Spinal cord (tissue), 10 donors: ENCODE measurements around the gene ADORA2A. TPM values are rescaled to one million over a fixed set of nuclear protein-coding genes. Genes with fewer than 3 reads are reported as not detected.
A peak's percentile ranks its signal among the peaks of the same experiment; 100 is the strongest.

Source experiments
- DNase-seq, 6 donors: peaks; one replicate each; pipeline versions ENCODE4 v3.0.0 to v3.0.0-alpha.2; 2013 to 2015; ENCODE audit warnings: low spot score in 6 of 6, low read depth in 4 of 6
- H3K27ac ChIP-seq: one replicate; pipeline ENCODE4 v1.5.1; 2013; ENCODE audit warnings: low read depth, low read length, control low read depth
- H3K27me3 ChIP-seq: one replicate; pipeline ENCODE4 v1.6.1; 2013; ENCODE audit warnings: low read length; ENCODE audit not compliant: control insufficient read depth, insufficient read depth
- H3K36me3 ChIP-seq: one replicate; pipeline ENCODE4 v1.6.1; 2013; ENCODE audit warnings: low read length; ENCODE audit not compliant: control insufficient read depth, insufficient read depth
- H3K4me1 ChIP-seq: one replicate; pipeline ENCODE4 v1.6.1; 2013; ENCODE audit warnings: low read length; ENCODE audit not compliant: control insufficient read depth, insufficient read depth
- H3K4me3 ChIP-seq: one replicate; pipeline ENCODE4 v1.5.1; 2013; ENCODE audit warnings: low read depth, low read length, control low read depth
- H3K9me3 ChIP-seq: one replicate; pipeline ENCODE4 v1.6.1; 2013; ENCODE audit warnings: low read length; ENCODE audit not compliant: control insufficient read depth, insufficient read depth
- WGBS: methylation state at CpG from one replicate; pipeline ENCODE4 v1.1.5; 2013; ENCODE audit warnings: missing lambda C conversion rate; ENCODE audit not compliant: insufficient coverage; 5-methylcytosine and 5-hydroxymethylcytosine counted together
- polyA plus RNA-seq, 2 donors: library from polyadenylated mRNA; unstranded; fragments of 120-200 nt; gene quantifications; one replicate each; pipeline ENCODE4 v1.2.1, GENCODE V29; 2013; ENCODE audit not compliant: insufficient read length in 2 of 2
- total RNA-seq, 2 donors: library from RNA; depleted of rRNA in 1 of 2; stranded (reverse); fragments of 120-200 nt in 1 of 2; fragments of >200 nt in 1 of 2; gene quantifications; one replicate each; pipeline versions ENCODE4 v1.2.3 to v1.2.4, GENCODE V29; 2013 to 2014
- donor health status: healthy.

Gene ADORA2A
- total and polyA plus RNA-seq, 4 donors: 9.6 to 20.9 (median 19.8) TPM

DNA sequence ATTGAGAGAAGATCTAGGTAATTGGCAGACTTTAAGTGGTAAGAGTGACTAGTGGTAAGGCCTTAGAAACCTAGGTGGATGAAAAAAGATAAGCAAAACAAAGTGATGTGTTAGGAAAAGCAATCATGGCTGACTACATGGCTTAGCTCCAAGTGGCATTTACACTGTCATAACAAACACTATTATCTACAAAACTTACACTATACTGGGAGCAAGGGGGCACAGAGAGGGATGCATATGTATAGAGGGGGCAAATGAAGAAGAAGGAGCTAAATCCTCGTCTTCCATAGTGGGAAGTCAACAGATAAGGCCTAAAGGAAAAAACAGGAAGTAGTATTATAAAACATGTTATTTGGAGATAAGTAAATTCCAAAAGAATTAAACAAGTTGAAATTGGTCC is 32.5 kb downstream of the ADORA2A start:
- 80% methylated on average over 1 of the region's 1 CpG for WGBS
- Histone ChIP-seq H3K4me1 (peaks cover 12% of the 10 kb centered on the region), H3K27ac (no peak overlapping the region), H3K36me3 (no peaks in the 10 kb centered on the region), H3K27me3 (no peaks in the 10 kb centered on the region), H3K4me3 (no peak overlapping the region), H3K9me3 (no peaks in the 10 kb centered on the region)
- DNase-seq: no peak

DNA sequence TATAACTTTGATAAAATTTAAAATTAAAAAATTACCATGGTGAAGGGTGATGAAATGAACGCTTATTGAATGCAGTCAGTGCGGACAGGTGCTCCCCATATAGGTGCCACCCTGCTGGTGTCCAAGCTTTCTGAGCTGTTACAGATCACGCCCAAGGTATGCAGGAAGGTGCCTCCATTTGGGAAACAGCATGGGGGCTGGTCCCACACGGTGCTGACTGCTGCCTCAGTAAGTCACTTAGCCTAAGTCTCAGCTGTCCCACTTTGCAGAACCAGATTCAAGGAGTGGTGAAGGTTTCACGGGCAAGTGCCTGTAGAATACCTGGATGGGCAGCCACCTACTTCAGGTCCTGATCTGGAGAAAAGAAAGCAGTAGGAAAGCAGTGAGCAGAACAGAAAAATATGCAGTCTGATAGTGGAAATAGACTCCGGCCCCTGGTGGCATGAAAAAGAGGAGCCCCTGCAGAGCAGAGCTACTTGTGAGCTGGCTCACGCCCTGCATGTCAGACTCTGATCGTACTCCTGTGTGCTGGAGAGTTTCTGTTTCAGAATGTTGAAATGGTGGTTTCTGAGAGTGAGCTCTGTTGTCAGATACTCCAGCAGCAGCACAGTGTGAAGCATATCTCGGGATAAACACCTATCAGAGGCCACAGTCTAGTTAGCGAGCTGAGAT is 33.2 kb downstream of the ADORA2A start:
- Histone ChIP-seq H3K27me3 (no peaks in the 10 kb centered on the region), H3K4me1 (peaks cover 8% of the 10 kb centered on the region), H3K36me3 (no peaks in the 10 kb centered on the region), H3K9me3 (no peaks in the 10 kb centered on the region), H3K4me3 (no peak overlapping the region), H3K27ac (peak overlapping the region; percentile 33)
- 65% methylated on average over 10 of the region's 10 CpGs for WGBS
- DNase-seq: no peak

DNA sequence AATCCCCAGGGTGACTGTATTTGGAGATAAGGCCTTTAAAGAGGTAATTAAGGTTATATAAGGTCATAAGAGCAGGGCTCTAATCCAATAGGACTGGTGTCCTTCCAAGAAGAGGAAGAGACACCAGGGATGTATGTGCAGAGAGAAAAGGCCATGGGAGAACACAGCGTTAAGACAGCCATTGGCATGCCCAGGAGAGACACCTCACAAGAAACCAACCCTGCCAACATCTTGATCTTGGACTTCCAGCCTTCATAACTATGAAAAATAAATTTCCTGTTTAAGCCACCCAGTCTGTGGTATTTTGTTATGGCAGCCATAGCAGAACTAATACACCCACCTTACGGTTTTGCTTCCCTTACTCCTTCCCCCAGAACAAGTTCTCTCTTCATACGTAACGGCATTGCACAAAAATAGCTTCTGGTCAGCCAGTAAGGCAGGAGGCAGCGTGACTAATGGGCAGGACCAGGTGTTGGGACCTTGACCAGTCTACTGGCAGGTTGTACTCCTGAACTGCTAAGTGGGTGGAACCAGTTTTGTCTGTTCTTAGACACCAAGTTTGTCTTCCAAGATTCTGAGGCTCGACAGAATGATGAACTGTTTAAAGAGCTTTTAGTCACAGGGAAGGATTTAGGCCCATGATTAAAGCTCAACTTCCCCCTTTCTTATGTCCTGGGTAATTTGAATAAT is 35.8 kb downstream of the ADORA2A start:
- Histone ChIP-seq H3K4me1 (peaks cover 8% of the 10 kb centered on the region), H3K27me3 (no peaks in the 10 kb centered on the region), H3K4me3 (no peak overlapping the region), H3K9me3 (no peaks in the 10 kb centered on the region), H3K27ac (no peak overlapping the region), H3K36me3 (no peaks in the 10 kb centered on the region)
- WGBS: 100% methylated on average over 3 of the region's 6 CpGs
- DNase-seq: no peak

DNA sequence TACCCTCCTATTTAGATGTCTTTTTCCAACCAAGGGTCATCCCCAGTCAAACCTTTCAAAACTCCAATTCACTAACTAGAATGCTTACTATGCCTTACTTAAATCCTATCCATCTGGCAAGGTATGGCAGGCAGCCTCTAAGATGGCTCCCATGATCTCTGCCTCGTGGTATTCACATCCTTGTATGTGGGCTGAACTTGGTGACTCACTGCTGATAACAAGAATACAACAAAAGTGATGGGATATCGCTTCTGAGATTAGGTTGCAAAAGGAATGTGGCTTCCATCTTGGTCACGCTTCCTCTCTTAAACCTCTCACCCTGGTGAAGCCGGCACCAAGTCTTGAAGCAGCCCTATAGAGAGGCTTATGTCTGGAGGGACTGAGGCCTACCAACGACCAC is 38.2 kb downstream of the ADORA2A start:
- WGBS: no CpG with 5 or more reads among the region's 5 CpGs
- H3K27me3 ChIP-seq: no peaks in the 10 kb centered on the region
- H3K9me3 ChIP-seq: no peaks in the 10 kb centered on the region
- DNase-seq: no peak
- no peak overlapping the region for H3K4me3 ChIP-seq
- H3K4me1 ChIP-seq: peaks cover 5% of the 10 kb centered on the region
- H3K36me3 ChIP-seq: no peaks in the 10 kb centered on the region
- H3K27ac ChIP-seq: peak overlapping the region; percentile 84

DNA sequence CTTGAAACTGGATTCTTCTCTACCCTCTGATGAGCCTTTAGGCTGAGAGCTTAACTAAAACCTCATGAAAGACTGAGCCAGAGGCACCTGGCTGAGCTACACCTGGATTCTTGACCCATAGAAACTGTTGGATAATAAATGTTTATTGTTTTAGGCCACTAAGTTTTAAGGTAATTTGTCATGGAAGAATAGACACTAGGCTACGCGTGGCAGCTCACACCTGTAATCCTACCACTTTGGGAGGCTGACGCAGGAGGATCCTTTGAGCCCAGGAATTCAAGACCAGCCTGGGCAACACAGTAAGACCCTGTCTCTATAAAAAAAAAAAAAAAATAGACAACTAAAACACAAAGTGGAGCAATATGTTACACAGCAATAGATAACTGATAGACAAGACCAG is 38.6 kb downstream of the ADORA2A start:
- Histone ChIP-seq H3K4me3 (no peak overlapping the region), H3K27ac (peak overlapping the region; percentile 84)
- WGBS: no CpG with 5 or more reads among the region's 3 CpGs

DNA sequence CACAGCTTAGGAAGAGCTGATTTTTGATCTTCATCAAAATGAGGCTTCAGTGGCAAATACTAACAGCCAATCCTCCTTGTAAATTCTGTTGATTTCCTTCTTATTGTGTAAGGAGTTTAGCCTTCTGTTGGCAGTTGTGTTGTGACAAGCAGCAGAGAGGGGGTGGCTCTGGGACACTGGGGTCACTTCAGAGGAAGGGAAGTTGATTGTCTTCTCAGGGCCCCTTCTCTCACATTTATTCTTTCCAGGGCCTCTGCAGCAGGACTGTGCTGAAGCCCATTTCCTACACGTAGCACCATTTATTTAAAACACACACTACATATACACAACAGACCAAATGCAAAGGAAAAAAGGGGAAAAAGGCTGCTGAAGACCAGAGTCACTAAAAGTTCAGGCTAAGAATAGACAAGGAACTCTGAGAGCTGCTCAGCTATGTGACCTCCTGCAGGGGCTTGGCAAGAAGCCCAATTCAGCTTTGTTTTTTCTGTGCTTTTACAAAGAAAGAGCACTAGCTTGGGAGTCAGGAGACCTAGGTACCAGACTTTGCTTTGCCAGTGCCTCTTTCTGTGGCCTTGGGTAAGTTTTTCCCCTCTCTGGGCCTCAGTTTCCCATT is 39.4 kb downstream of the ADORA2A start:
- 14% methylated on average over 1 of the region's 1 CpG for WGBS
- H3K4me3 ChIP-seq: no peak overlapping the region

More for the DNA sequence above, 38.6 kb downstream of the ADORA2A start:
- Histone ChIP-seq H3K36me3 (no peaks in the 10 kb centered on the region), H3K27me3 (no peaks in the 10 kb centered on the region), H3K4me1 (peaks cover 3% of the 10 kb centered on the region), H3K9me3 (no peaks in the 10 kb centered on the region)
- DNase-seq: no peak

DNA sequence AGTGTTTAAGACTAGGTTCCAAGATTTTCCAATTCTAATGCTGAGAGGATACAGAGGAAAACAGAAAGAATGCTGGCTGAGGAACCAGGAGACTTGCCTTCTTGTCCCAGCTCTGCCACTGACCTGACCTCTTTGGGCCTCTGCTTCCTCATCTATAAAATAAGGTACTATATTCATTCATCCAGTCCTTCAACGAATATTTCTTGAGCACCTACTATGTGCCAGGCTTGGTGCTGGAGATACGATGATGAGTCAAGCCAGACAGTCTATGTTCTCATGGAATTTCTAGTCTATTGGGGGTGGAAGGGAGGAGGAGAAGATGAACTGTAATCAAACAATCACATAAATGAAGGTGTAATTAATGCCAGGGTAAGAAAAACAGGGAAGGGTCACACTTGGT is 39.9 kb downstream of the ADORA2A start:
- no CpG with 5 or more reads among the region's 2 CpGs for WGBS
- Histone ChIP-seq H3K36me3 (no peaks in the 10 kb centered on the region), H3K4me1 (peaks cover 3% of the 10 kb centered on the region), H3K27ac (peak overlapping the region; percentile 84), H3K9me3 (no peaks in the 10 kb centered on the region), H3K27me3 (no peaks in the 10 kb centered on the region), H3K4me3 (no peak overlapping the region)
- DNase-seq: no peak

More for the DNA sequence above, 39.4 kb downstream of the ADORA2A start:
- H3K27me3 ChIP-seq: no peaks in the 10 kb centered on the region
- peaks cover 3% of the 10 kb centered on the region for H3K4me1 ChIP-seq
- DNase-seq: peak in 5 of 6 donors; percentile 10 to 78 (median 35)
- H3K9me3 ChIP-seq: no peaks in the 10 kb centered on the region
- H3K36me3 ChIP-seq: no peaks in the 10 kb centered on the region
- peak overlapping the region; percentile 84 for H3K27ac ChIP-seq

DNA sequence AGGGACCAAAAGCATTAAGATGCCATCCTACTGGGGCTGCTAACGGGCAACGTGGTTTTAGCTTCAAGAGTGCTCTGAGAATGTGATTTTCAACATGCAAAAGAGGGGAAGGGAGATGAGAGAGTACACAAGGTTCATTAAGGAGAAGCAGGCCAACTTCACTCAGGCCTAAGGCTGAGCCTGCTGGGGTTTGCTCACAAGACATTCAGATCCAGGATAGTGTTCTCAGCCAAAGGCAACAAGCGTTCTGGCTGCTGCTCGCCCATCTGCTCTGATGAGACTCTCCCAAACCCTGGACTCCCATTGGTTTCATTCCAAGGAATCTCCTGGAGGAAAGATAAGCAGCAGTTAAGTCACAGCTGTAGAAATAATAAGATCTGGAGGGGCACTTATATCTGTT is 44.2 kb downstream of the ADORA2A start:
- H3K27ac ChIP-seq: peak overlapping the region; percentile 73
- DNase-seq: peak in 3 of 6 donors; percentile 17 to 88 (median 28)
- H3K4me1 ChIP-seq: peaks cover 3% of the 10 kb centered on the region
- no peaks in the 10 kb centered on the region for H3K27me3 ChIP-seq
- H3K9me3 ChIP-seq: no peaks in the 10 kb centered on the region
- WGBS: 75% methylated on average over 3 of the region's 4 CpGs
- H3K36me3 ChIP-seq: no peaks in the 10 kb centered on the region
- no peak overlapping the region for H3K4me3 ChIP-seq

DNA sequence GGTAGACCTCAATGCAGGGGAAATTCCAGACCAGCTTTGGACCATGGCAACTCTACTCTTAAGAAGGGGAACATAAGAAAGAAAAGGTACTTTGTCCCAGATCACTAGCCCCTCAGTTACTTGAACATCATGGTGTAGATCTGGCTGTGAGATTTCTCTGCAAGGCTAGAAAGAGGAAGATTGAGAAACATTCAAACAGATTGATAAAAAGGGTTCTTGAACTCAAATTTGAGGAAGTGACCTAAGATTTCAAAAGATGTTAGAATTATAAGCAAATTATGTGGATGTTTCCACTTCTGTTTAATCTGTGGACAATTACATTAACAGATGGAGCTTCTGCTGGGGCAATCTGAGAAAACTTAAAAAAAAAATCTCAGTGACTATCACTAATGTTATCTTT is 45.9 kb downstream of the ADORA2A start:
- H3K36me3 ChIP-seq: no peaks in the 10 kb centered on the region
- H3K4me3 ChIP-seq: no peak overlapping the region
- no peaks in the 10 kb centered on the region for H3K27me3 ChIP-seq
- H3K9me3 ChIP-seq: no peaks in the 10 kb centered on the region
- no peak overlapping the region for H3K27ac ChIP-seq
- no peaks in the 10 kb centered on the region for H3K4me1 ChIP-seq
- DNase-seq: no peak
